Kidney (tissue), 14 donors: ENCODE data around the gene EDARADD. TPM values are rescaled to one million over a fixed set of nuclear protein-coding genes. Genes with fewer than 3 reads are reported as not detected.
A peak's percentile ranks its signal among the peaks of the same experiment; 100 is the strongest.

ENCODE experiments used
- DNase-seq, 5 donors: peaks; one replicate each; pipeline ENCODE4 v3.0.0-alpha.2; 2013 to 2020
- FAIRE-seq: peaks from 2 replicates; lab custom pipeline; 2012; peaks lifted over from hg19 to GRCh38; lab: Jason Lieb, UNC
- H3K27ac ChIP-seq, 2 donors: one replicate each; pipeline ENCODE4 v1.7.0; 2013; ENCODE audit warnings: low read depth in 2 of 2, low read length in 2 of 2, inconsistent platforms in 1 of 2
- H3K27me3 ChIP-seq: one replicate; pipeline ENCODE4 v1.7.1; 2013; ENCODE audit warnings: low read length, inconsistent platforms; ENCODE audit not compliant: control insufficient read depth, insufficient read depth
- H3K36me3 ChIP-seq, 3 donors: one replicate each; pipeline versions ENCODE4 v1.7.0 to v1.7.1; 2013; ENCODE audit warnings: low read length in 3 of 3, control low read depth in 1 of 3, inconsistent platforms in 1 of 3; ENCODE audit not compliant: insufficient read depth in 3 of 3, control insufficient read depth in 2 of 3
- H3K4me1 ChIP-seq, 3 donors: one replicate each; pipeline versions ENCODE4 v1.7.0 to v1.7.1; 2013; ENCODE audit warnings: low read length in 3 of 3, inconsistent platforms in 1 of 3, low read depth in 1 of 3; ENCODE audit not compliant: control insufficient read depth in 2 of 3, insufficient read depth in 2 of 3
- H3K4me3 ChIP-seq, 3 donors: one replicate each; pipeline versions ENCODE4 v1.7.0 to v1.8.1; 2013; ENCODE audit warnings: low read length in 3 of 3, control low read depth in 1 of 3, inconsistent platforms in 1 of 3
- H3K9ac ChIP-seq, 3 donors: one replicate each; pipeline versions ENCODE4 v1.7.0 to v1.7.1; 2013; ENCODE audit warnings: low read length in 3 of 3, control low read depth in 1 of 3, inconsistent platforms in 1 of 3
- H3K9me3 ChIP-seq, 3 donors: one replicate each; pipeline versions ENCODE4 v1.7.0 to v1.7.1; 2013; ENCODE audit warnings: low read length in 3 of 3, control low read depth in 1 of 3, inconsistent platforms in 1 of 3; ENCODE audit not compliant: control insufficient read depth in 2 of 3, insufficient read depth in 1 of 3
- CTCF ChIP-seq: IDR thresholded peaks from 3 replicates; pipeline ENCODE4 v1.5.1; 2012; ENCODE audit warnings: mild to moderate bottlenecking, moderate library complexity, borderline replicate concordance; ENCODE audit not compliant: insufficient read depth; ENCODE audit errors: extremely low read depth
- intact Hi-C: fragments of 100-400 bp; cut with DNase I; formaldehyde crosslinking; loops from one replicate; pipeline ENCODE4 v1.11.1; 2022
- polyA plus RNA-seq: library from polyadenylated mRNA; stranded (reverse); fragments of 350-450 nt; fragmentation: Illumina TruSeq; extraction: RNeasy Lipid Tissue Mini Kit (QIAGEN cat#74804); gene quantifications from one replicate; pipeline ENCODE4 v1.2.3, GENCODE V29; 2014; ENCODE audit warnings: low read depth, low replicate concordance; ENCODE audit not compliant: insufficient read depth
- total RNA-seq: library from RNA; stranded (reverse); fragmentation: NEBNext Ultra II Directional; extraction: Animal tissue kit (Norgen Biotek cat#: 25700); gene quantifications from one replicate; pipeline ENCODE4 v1.2.1, GENCODE V29; 2021
- donor health status: control.
- donor health status: control.
- donor health status: control.
- donor health status: control.
- donor health status: control.
- donor health status: DM: yes; HTN: yes; CAD: no.
- donor health status: Normal renal cell carcinoma (clear cell type).

EDARADD gene
- total and polyA plus RNA-seq, 2 donors from 2014 or later, result 0.82 to 2.2 TPM

GRCh38 chr1:236524895-236525184 is 130.8 kb downstream of the EDARADD start:
- Histone ChIP-seq H3K4me1 (peaks cover 0 to 4% (median 2%) of the 10 kb centered on the region in 3 donors), H3K27me3 (no peaks in the 10 kb centered on the region), H3K27ac (peak overlapping the region in 1 of 2 donors; percentile 93), H3K9ac (peak overlapping the region; percentile 82 to 93 (median 85)), H3K9me3 (no peaks in the 10 kb centered on the region), H3K4me3 (peak overlapping the region; percentile 80 to 99 (median 96)), H3K36me3 (peaks cover 0 to 9% (median 3%) of the 10 kb centered on the region in 3 donors)
- DNase-seq (no peak), FAIRE-seq (no peak)
- intact Hi-C loops, result no loop called here
- no peak for TF ChIP-seq CTCF

- H3K27ac ChIP-seq, result no peak overlapping the region
- peaks cover 0 to 9% (median 3%) of the 10 kb centered on the region in 3 donors for H3K36me3 ChIP-seq
- TF ChIP-seq CTCF, result no peak
- FAIRE-seq (no peak), DNase-seq (no peak)
- peaks cover 0 to 4% (median 2%) of the 10 kb centered on the region in 3 donors for H3K4me1 ChIP-seq
- H3K4me3 ChIP-seq, result no peak overlapping the region
- H3K27me3 ChIP-seq, result no peaks in the 10 kb centered on the region
- H3K9ac ChIP-seq, result no peak overlapping the region
- intact Hi-C loops, result no loop called here
- H3K9me3 ChIP-seq, result no peaks in the 10 kb centered on the region
Observed at GRCh38 chr1:236526079-236526478, 132.0 kb downstream of the EDARADD start.

GRCh38 chr1:236530286-236530685 is 136.2 kb downstream of the EDARADD start:
- intact Hi-C loops, result no loop called here
- FAIRE-seq (no peak), DNase-seq (no peak)
- H3K9me3 ChIP-seq, result no peaks in the 10 kb centered on the region
- no peak overlapping the region for H3K27ac ChIP-seq
- no peak overlapping the region for H3K9ac ChIP-seq
- H3K36me3 ChIP-seq, result peaks cover 0 to 9% (median 3%) of the 10 kb centered on the region in 3 donors
- no peak overlapping the region for H3K4me3 ChIP-seq
- H3K27me3 ChIP-seq, result no peaks in the 10 kb centered on the region
- H3K4me1 ChIP-seq, result peaks cover 0 to 2% (median 0%) of the 10 kb centered on the region in 3 donors
- TF ChIP-seq CTCF, result no peak

GRCh38 chr1:236530959-236531358 is 136.9 kb downstream of the EDARADD start:
- intact Hi-C loops, result no loop called here
- FAIRE-seq (no peak), DNase-seq (no peak)
- TF ChIP-seq CTCF, result no peak
- Histone ChIP-seq H3K27me3 (no peaks in the 10 kb centered on the region), H3K9me3 (no peaks in the 10 kb centered on the region), H3K36me3 (peaks cover 0 to 14% (median 3%) of the 10 kb centered on the region in 3 donors), H3K27ac (no peak overlapping the region), H3K4me3 (no peak overlapping the region), H3K4me1 (peaks cover 0 to 2% (median 0%) of the 10 kb centered on the region in 3 donors), H3K9ac (no peak overlapping the region)
